SH-SY5Y (cell line): ENCODE measurements around the gene VSIG2.

ENCODE experiments used
- GATA2 ChIP-seq: IDR thresholded peaks from 2 replicates; pipeline ENCODE4 v1.6.1; 2011; ENCODE audit warnings: mild to moderate bottlenecking, low read depth, low read length
- GATA3 ChIP-seq: IDR thresholded peaks from 2 replicates; pipeline ENCODE4 v1.6.1; 2011; ENCODE audit warnings: low read depth, mild to moderate bottlenecking, low read length, moderate library complexity

DNA sequence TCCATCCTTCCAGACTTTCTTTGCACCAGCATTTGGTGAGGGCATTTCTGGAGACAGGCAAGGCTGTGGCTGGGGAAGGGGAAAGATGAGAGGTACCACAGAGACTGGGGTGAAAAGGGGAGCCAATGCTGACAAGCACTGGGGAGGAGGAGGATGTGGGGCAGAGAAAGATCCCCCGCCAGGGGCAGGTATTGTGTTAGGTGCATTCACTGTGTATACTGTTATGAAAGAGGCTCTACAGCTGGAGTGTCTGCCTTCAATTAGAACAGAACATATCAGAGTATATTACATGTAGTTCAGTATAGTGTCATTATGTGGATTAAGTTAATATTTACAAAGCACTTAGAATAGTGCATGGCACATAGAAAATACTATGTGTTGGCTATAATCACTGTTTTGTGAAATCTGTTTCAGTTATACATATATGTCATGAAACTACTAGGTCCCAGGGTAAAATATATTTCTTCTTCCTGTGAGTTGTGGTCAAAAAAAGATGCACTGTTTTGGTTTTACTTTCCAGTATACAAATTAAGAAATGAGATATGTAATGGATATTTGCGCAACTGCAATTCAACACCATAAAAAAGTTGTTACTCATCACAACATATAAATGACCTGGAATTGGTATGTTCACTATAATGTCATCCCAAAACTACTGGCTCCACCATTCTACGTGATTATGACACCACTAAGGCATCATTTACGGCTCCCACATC is 39.7 kb upstream of the VSIG2 start:
- TF ChIP-seq GATA2, result no peak
- TF ChIP-seq GATA3, result no peak
